WERI-Rb-1 (cell line): Measurements from ENCODE around the gene MAP3K21.

Experiments
- DNase-seq: peaks from one replicate; pipeline ENCODE4 v3.0.0-alpha.2; 2020
- H3K27ac ChIP-seq: fragments of 250-450 bp; sonication (Bioruptor Pico); 2 replicates; pipeline ENCODE4 v1.5.1; 2020; ENCODE audit warnings: mild to moderate bottlenecking, moderate library complexity
- H3K27me3 ChIP-seq: fragments of 250-450 bp; sonication (Bioruptor Pico); 2 replicates; pipeline ENCODE4 v1.5.1; 2021; ENCODE audit warnings: mild to moderate bottlenecking, low read depth, moderate library complexity; ENCODE audit not compliant: insufficient read depth, severe bottlenecking
- H3K36me3 ChIP-seq: fragments of 250-450 bp; sonication (Bioruptor Pico); 2 replicates; pipeline ENCODE4 v1.5.1; 2020; ENCODE audit warnings: mild to moderate bottlenecking, moderate library complexity
- H3K4me3 ChIP-seq: 2 replicates; pipeline ENCODE4 v1.5.1; 2011; ENCODE audit warnings: low read depth, mild to moderate bottlenecking, control low read depth, low read length
- H3K9me3 ChIP-seq: fragments of 250-450 bp; sonication (Bioruptor Pico); 2 replicates; pipeline ENCODE4 v1.5.1; 2021; ENCODE audit warnings: mild to moderate bottlenecking, moderate library complexity; ENCODE audit not compliant: severe bottlenecking
- TF ChIP-seq, protein P1 (sequence below): IDR thresholded peaks from 2 replicates; pipeline ENCODE4 v1.5.1; 2011; ENCODE audit warnings: low read depth, mild to moderate bottlenecking, control low read depth, inconsistent platforms, low read length

Gene MAP3K21

DNA sequence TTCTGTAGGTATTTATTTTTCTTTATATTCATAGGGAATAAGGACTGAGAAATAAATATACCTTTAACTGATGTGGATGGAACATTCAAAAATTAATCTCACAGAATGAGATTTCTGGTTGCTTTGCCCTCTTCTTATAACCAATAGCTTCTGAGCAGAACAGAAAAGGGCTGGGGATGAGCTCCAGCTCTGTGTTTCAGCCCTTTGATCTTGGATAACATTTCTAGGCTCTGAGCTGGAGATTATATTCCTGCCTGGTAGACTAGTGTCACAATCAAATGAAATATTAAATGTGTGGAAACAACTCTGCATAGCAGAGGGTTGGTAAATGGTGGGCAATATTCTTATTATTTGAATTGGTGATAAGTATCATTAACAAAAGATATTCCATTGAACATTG, 14.6 kb downstream of the MAP3K21 start:
- no peak for DNase-seq
- no peak overlapping the region for H3K27ac ChIP-seq
- no peak overlapping the region for H3K4me3 ChIP-seq
- H3K36me3 ChIP-seq, result no peaks in the 10 kb centered on the region
- H3K9me3 ChIP-seq, result no peaks in the 10 kb centered on the region
- H3K27me3 ChIP-seq, result no peaks in the 10 kb centered on the region
- TF ChIP-seq, protein P1, sequence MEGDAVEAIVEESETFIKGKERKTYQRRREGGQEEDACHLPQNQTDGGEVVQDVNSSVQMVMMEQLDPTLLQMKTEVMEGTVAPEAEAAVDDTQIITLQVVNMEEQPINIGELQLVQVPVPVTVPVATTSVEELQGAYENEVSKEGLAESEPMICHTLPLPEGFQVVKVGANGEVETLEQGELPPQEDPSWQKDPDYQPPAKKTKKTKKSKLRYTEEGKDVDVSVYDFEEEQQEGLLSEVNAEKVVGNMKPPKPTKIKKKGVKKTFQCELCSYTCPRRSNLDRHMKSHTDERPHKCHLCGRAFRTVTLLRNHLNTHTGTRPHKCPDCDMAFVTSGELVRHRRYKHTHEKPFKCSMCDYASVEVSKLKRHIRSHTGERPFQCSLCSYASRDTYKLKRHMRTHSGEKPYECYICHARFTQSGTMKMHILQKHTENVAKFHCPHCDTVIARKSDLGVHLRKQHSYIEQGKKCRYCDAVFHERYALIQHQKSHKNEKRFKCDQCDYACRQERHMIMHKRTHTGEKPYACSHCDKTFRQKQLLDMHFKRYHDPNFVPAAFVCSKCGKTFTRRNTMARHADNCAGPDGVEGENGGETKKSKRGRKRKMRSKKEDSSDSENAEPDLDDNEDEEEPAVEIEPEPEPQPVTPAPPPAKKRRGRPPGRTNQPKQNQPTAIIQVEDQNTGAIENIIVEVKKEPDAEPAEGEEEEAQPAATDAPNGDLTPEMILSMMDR, result no peak

DNA sequence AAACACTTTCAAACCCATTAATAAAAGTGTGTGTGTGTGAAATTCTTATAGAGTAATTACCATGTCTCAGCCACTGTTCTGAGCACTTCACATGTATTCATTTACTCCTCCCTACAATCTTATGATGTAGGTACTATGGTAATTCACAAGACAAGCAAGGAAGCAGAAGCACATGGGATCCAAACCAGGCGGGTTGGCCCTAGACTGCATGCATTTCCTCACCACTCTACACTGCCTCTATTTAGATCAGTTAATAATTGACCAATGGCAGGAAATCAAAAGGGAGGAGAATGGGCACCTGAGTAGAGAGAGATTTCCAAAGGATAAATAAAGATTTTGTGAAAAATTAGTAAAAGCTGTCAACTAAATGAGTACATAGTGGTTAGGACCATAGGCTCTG, 15.7 kb downstream of the MAP3K21 start:
- no peak for DNase-seq
- no peak overlapping the region for H3K4me3 ChIP-seq
- H3K27ac ChIP-seq, result no peak overlapping the region
- TF ChIP-seq, protein P1, result no peak
- no peaks in the 10 kb centered on the region for H3K27me3 ChIP-seq
- H3K36me3 ChIP-seq, result no peaks in the 10 kb centered on the region
- no peaks in the 10 kb centered on the region for H3K9me3 ChIP-seq

DNA sequence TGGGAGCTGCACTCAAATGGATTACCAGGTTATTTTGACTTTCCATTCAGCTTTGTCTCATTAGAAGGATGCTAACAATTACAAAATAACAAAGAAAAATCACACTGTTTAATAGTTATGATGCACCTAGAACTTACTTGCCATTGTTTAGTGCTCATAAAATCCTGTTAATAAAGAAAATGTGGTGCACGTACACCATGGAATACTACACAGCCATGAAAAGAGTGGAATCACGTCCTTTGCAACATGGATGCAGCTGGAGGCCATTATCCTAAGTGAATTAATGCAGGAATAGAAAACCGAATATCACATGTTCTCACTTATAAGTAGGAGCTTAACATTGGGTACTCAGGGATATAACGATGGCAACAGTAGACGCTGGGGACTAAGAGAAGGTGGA, 19.8 kb downstream of the MAP3K21 start:
- no peaks in the 10 kb centered on the region for H3K27me3 ChIP-seq
- H3K27ac ChIP-seq, result no peak overlapping the region
- no peaks in the 10 kb centered on the region for H3K9me3 ChIP-seq
- H3K4me3 ChIP-seq, result no peak overlapping the region
- TF ChIP-seq, protein P1, result no peak
- no peaks in the 10 kb centered on the region; the same call in 1 of the 2 replicates for H3K36me3 ChIP-seq
- no peak for DNase-seq

DNA sequence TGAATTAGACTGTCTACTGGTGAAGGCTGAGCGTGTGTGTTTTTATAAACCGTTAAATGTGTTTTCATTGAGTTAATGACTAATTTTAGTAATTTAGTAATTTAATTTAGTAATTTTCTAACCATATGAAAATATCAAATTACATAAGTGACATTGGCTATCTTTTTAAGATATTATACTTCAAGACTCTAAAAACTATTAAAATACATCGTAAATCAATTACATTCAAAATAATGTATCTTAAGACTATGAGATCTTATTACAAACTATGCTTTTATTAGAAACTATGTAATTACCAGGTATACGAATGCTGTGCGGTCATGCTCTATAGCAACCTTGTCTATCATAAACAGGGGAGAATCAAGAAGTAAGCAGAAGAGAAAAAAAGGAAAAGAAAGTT, 21.6 kb downstream of the MAP3K21 start:
- no peaks in the 10 kb centered on the region; the same call in 1 of the 2 replicates for H3K36me3 ChIP-seq
- no peak for DNase-seq
- H3K27me3 ChIP-seq, result no peaks in the 10 kb centered on the region
- no peak overlapping the region for H3K4me3 ChIP-seq
- H3K27ac ChIP-seq, result no peak overlapping the region
- H3K9me3 ChIP-seq, result no peaks in the 10 kb centered on the region
- TF ChIP-seq, protein P1, result no peak

DNA sequence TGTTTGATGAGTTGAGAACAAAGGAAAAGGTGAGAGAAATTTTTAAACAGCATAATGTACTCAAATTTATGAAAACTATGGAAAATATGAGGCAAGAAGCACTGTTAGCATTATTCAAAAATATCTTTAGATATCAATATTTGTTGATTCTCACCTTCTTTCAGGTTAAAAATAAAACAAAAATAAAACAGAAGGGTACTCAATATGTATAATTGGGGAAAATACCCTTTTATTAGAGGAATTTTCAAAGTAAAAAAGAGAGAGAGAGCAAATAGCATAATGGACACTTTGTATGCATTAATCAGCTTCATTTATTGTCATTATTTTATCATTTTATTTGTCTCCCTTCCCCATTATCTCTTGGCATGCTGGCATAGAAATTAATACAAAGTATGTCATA, 27.5 kb downstream of the MAP3K21 start:
- no peaks in the 10 kb centered on the region for H3K9me3 ChIP-seq
- TF ChIP-seq, protein P1, result no peak
- H3K4me3 ChIP-seq, result no peak overlapping the region
- no peak overlapping the region for H3K27ac ChIP-seq
- no peaks in the 10 kb centered on the region for H3K27me3 ChIP-seq
- DNase-seq, result no peak
- H3K36me3 ChIP-seq, result peaks cover 8% of the 10 kb centered on the region

DNA sequence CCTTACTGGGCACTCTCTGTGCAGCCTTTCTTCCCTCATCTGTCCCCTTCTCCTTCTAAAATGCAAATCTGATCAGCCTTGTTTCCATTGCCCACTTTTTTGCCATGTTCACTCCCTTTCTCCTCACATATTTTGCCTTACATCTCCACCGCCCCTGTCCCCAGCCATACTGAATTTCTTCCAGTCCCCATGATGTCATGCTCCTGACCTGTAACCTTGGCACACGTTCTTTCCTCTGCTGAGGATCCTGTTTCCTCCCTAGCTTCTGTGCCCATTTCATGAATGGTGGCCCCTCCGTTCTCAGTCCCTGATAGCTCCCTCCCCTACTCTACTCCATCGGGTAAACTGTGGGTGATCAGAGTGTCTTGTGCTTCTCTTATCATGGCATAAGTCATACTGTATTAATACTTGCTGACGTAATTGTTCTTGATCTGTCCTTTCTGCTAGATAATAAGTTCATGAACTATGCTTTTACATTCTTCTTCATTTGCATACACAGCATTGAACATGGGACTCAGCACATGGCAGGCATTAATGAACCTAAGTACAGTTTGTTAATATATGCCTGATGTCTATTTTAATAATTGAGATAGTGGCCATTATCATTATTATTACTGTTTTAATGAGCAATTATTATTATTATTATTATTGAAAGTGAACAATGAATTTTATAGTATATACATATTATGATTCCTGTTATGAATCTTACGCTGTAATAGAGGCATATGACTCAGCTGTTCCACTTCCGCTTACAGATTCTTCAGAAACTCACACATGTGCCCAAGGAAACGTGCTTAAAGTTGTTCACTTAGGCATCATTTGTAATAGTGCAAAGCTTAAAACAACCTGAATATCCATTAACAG, 28.5 kb downstream of the MAP3K21 start:
- no peak overlapping the region for H3K27ac ChIP-seq
- no peak for DNase-seq
- no peaks in the 10 kb centered on the region for H3K27me3 ChIP-seq
- no peak overlapping the region for H3K4me3 ChIP-seq
- TF ChIP-seq, protein P1, result no peak
- H3K36me3 ChIP-seq, result peaks cover 8% of the 10 kb centered on the region
- no peaks in the 10 kb centered on the region for H3K9me3 ChIP-seq
